Measurements from ENCODE around the gene PRKCB. TPM values are rescaled to one million over a fixed set of nuclear protein-coding genes. Genes with fewer than 3 reads are reported as not detected.

The PRKCB gene
- total and polyA plus RNA-seq, 4 donors: 1.6 to 9.4 (median 4.0) TPM

DNA sequence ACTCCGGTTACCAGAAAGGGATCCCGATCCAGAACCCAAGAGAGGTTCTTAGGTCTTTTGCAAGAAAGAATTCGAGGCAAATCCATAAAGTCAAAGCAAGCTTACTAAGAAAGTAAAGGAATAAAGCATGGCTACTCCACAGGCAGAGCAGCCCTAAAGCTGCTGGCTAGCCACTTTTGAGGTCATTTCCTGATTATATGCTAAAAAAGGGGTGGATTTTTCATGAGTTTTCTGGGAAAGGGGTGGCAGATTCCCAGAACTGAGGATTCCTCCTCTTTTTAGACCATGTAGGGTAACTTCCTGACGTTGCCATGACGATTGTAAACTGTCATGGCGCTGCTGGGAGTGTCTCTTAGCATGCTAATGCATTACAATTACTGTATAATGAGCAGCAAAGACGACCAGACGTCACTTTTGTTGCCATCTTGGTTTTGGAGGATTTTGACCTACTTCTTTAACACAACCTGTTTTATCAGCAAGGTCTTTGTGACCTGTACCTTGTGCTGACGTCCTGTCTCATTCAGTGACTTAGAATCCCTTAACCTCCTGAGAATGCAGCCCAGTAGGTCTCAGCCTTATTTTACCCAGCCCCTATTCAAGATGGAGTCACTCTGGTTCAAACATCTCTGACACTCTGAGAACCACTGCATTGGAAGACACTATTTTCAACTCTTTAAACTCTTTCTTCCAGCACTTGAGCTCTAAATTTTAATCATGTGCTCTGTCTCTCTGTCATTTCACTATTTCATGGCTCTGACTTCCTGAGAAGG is 216.7 kb downstream of the PRKCB start:
- no peak for DNase-seq (ENCODE audit: low spot score)
- WGBS: 62% methylated on average over 9 of the region's 9 CpGs
- TF ChIP-seq HNF4G (IDR thresholded peaks at IDR 0.05) (no peak), RAD21 (IDR thresholded peaks at IDR 0.05) (no peak), YY1 (IDR thresholded peaks at IDR 0.05) (no peak), JUND (IDR thresholded peaks at IDR 0.05) (no peak), FOXA1 (IDR thresholded peaks at IDR 0.05) (no peak), TAF1 (conservative IDR thresholded peaks at IDR 0.05) (no peak), NR2F2 (IDR thresholded peaks at IDR 0.05) (no peak)
- TF ChIP-seq, protein P1, sequence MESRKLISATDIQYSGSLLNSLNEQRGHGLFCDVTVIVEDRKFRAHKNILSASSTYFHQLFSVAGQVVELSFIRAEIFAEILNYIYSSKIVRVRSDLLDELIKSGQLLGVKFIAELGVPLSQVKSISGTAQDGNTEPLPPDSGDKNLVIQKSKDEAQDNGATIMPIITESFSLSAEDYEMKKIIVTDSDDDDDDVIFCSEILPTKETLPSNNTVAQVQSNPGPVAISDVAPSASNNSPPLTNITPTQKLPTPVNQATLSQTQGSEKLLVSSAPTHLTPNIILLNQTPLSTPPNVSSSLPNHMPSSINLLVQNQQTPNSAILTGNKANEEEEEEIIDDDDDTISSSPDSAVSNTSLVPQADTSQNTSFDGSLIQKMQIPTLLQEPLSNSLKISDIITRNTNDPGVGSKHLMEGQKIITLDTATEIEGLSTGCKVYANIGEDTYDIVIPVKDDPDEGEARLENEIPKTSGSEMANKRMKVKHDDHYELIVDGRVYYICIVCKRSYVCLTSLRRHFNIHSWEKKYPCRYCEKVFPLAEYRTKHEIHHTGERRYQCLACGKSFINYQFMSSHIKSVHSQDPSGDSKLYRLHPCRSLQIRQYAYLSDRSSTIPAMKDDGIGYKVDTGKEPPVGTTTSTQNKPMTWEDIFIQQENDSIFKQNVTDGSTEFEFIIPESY (IDR thresholded peaks at IDR 0.05): no peak
- TF ChIP-seq, protein P2, sequence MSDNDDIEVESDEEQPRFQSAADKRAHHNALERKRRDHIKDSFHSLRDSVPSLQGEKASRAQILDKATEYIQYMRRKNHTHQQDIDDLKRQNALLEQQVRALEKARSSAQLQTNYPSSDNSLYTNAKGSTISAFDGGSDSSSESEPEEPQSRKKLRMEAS (IDR thresholded peaks at IDR 0.05): no peak
- Histone ChIP-seq H3K4me1 (ENCODE audit: control insufficient read depth in 4 of 4, insufficient read depth in 4 of 4, low read length in 3 of 4) (no peaks in the 10 kb centered on the region), H3K4me3 (ENCODE audit: low read depth in 1 of 3, low read length in 3 of 3) (no peak overlapping the region), H3K27me3 (ENCODE audit: control insufficient read depth in 4 of 4, insufficient read depth in 4 of 4, low read length in 3 of 4) (peaks cover 0 to 3% (median 0%) of the 10 kb centered on the region in 4 donors), H3K9ac (ENCODE audit: low read depth in 1 of 2, low read length in 2 of 2) (no peak overlapping the region), H3K36me3 (ENCODE audit: control insufficient read depth in 4 of 4, insufficient read depth in 3 of 4, low read depth in 1 of 4, low read length in 3 of 4) (no peaks in the 10 kb centered on the region), H3K9me3 (ENCODE audit: control insufficient read depth in 4 of 4, low read length in 3 of 4) (peaks cover 0 to 5% (median 0%) of the 10 kb centered on the region in 4 donors), H3K27ac (ENCODE audit: low read depth in 1 of 2, low read length in 2 of 2) (no peak overlapping the region)

DNA sequence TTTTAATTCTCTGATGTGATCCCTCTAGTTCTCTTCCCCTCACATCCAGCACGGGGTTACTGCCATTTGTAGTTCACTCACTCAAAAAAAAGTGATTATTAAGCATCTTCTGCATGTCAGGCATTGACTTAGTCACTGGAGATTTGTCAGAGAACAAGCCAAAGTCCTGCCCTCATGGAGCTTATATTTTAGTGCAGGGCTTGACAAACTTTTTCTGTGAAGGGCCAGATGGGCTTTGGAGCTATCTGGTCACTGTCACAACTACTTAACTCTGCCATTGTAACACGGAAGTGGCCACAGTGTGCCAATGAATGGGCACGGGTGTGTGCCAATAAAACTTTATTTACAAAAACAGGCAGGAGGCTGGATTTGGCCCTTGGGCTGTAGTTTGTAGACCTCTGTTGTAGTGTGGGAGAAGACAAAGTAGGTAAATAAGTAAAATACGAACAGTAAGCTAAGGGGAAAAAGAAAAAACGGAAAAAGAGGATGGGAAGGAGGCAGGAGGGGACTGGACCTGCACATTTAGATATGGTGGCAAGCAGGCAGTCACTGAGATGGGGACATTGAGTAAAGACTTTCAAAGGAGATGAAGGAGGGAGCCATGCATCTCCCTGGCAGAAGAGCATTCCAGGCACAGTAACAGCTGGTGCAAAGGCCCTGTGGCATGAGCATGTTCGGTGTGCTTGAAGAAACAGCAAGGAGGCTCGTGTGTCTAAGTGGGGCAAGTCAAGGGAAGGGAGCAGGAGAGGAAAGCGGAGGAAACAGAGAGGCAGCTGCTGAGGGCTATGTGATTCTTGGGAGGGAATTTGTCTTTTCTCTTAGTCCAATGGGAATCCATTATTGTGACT is 217.5 kb downstream of the PRKCB start:
- H3K9ac ChIP-seq (ENCODE audit: low read depth in 1 of 2, low read length in 2 of 2): no peak overlapping the region

More for the DNA sequence above, 217.5 kb downstream of the PRKCB start:
- Histone ChIP-seq H3K36me3 (ENCODE audit: control insufficient read depth in 4 of 4, insufficient read depth in 3 of 4, low read depth in 1 of 4, low read length in 3 of 4) (no peaks in the 10 kb centered on the region), H3K4me3 (ENCODE audit: low read depth in 1 of 3, low read length in 3 of 3) (no peak overlapping the region), H3K9me3 (ENCODE audit: control insufficient read depth in 4 of 4, low read length in 3 of 4) (peaks cover 0 to 5% (median 0%) of the 10 kb centered on the region in 4 donors), H3K27ac (ENCODE audit: low read depth in 1 of 2, low read length in 2 of 2) (no peak overlapping the region), H3K27me3 (ENCODE audit: control insufficient read depth in 4 of 4, insufficient read depth in 4 of 4, low read length in 3 of 4) (peaks cover 0 to 3% (median 0%) of the 10 kb centered on the region in 4 donors), H3K4me1 (ENCODE audit: control insufficient read depth in 4 of 4, insufficient read depth in 4 of 4, low read length in 3 of 4) (no peaks in the 10 kb centered on the region)
- DNase-seq (ENCODE audit: low spot score): no peak
- TF ChIP-seq, protein P3, sequence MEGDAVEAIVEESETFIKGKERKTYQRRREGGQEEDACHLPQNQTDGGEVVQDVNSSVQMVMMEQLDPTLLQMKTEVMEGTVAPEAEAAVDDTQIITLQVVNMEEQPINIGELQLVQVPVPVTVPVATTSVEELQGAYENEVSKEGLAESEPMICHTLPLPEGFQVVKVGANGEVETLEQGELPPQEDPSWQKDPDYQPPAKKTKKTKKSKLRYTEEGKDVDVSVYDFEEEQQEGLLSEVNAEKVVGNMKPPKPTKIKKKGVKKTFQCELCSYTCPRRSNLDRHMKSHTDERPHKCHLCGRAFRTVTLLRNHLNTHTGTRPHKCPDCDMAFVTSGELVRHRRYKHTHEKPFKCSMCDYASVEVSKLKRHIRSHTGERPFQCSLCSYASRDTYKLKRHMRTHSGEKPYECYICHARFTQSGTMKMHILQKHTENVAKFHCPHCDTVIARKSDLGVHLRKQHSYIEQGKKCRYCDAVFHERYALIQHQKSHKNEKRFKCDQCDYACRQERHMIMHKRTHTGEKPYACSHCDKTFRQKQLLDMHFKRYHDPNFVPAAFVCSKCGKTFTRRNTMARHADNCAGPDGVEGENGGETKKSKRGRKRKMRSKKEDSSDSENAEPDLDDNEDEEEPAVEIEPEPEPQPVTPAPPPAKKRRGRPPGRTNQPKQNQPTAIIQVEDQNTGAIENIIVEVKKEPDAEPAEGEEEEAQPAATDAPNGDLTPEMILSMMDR (IDR thresholded peaks at IDR 0.05; ENCODE audit: low read depth, low read length, missing input control): no peak
- no peak for TF ChIP-seq TAF1 (conservative IDR thresholded peaks at IDR 0.05)
- TF ChIP-seq, protein P2 (IDR thresholded peaks at IDR 0.05): no peak
- no peak for TF ChIP-seq RXRA (IDR thresholded peaks at IDR 0.05)
- TF ChIP-seq HNF4A (conservative IDR thresholded peaks at IDR 0.05): no peak
- no peak for TF ChIP-seq FOXA1 (IDR thresholded peaks at IDR 0.05)
- TF ChIP-seq, protein P1 (IDR thresholded peaks at IDR 0.05): no peak
- no peak for TF ChIP-seq GABPA (IDR thresholded peaks at IDR 0.05 in 1 of 2, conservative IDR thresholded peaks at IDR 0.05 in 1 of 2)
- TF ChIP-seq, protein P4, sequence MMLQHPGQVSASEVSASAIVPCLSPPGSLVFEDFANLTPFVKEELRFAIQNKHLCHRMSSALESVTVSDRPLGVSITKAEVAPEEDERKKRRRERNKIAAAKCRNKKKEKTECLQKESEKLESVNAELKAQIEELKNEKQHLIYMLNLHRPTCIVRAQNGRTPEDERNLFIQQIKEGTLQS (IDR thresholded peaks at IDR 0.05): no peak
- TF ChIP-seq NR2F2 (IDR thresholded peaks at IDR 0.05): no peak
- TF ChIP-seq, protein P5, sequence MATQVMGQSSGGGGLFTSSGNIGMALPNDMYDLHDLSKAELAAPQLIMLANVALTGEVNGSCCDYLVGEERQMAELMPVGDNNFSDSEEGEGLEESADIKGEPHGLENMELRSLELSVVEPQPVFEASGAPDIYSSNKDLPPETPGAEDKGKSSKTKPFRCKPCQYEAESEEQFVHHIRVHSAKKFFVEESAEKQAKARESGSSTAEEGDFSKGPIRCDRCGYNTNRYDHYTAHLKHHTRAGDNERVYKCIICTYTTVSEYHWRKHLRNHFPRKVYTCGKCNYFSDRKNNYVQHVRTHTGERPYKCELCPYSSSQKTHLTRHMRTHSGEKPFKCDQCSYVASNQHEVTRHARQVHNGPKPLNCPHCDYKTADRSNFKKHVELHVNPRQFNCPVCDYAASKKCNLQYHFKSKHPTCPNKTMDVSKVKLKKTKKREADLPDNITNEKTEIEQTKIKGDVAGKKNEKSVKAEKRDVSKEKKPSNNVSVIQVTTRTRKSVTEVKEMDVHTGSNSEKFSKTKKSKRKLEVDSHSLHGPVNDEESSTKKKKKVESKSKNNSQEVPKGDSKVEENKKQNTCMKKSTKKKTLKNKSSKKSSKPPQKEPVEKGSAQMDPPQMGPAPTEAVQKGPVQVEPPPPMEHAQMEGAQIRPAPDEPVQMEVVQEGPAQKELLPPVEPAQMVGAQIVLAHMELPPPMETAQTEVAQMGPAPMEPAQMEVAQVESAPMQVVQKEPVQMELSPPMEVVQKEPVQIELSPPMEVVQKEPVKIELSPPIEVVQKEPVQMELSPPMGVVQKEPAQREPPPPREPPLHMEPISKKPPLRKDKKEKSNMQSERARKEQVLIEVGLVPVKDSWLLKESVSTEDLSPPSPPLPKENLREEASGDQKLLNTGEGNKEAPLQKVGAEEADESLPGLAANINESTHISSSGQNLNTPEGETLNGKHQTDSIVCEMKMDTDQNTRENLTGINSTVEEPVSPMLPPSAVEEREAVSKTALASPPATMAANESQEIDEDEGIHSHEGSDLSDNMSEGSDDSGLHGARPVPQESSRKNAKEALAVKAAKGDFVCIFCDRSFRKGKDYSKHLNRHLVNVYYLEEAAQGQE (IDR thresholded peaks at IDR 0.05): no peak
- no peak for TF ChIP-seq JUND (IDR thresholded peaks at IDR 0.05)
- TF ChIP-seq FOXA2 (IDR thresholded peaks at IDR 0.05): no peak
- TF ChIP-seq SP1 (IDR thresholded peaks at IDR 0.05): no peak
- TF ChIP-seq RAD21 (IDR thresholded peaks at IDR 0.05): no peak
- TF ChIP-seq YY1 (IDR thresholded peaks at IDR 0.05): no peak
- TF ChIP-seq EGR1 (IDR thresholded peaks at IDR 0.05; ENCODE audit: low read depth in 2 of 2): no peak
- no peak for TF ChIP-seq HNF4G (IDR thresholded peaks at IDR 0.05)
- 74% methylated on average over 8 of the region's 8 CpGs for WGBS
